ENCODE results near the gene NXF1.

DNA sequence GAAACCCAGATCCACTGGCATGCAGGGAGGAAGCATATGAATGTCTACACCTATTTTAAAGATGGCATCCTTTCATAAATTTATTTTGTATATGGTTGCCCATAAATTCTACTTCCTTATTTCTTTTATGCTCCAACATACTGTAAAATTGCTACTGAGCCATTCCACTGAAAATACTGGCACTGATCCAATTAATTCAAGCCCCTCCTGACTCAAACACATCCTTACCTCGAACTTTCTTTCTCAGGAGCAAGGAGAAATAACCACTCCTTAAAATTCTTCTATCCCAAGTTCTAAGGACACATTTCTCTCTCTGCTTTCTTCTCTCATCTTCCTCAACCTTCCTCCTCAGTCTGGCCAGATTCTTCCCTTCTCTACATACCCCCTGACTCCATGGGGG is 5.5 kb upstream of the NXF1 start:
- no peak for TF ChIP-seq EZH2 (IDR thresholded peaks at IDR 0.05; ENCODE audit: borderline replicate concordance, low read length)
- TF ChIP-seq CTCF (IDR thresholded peaks at IDR 0.05; ENCODE audit: low read length): no peak
